ENCODE data around the gene FAAH2.

GRCh38 chrX:57445832-57446231, 159.3 kb downstream of the FAAH2 start:
- TF ChIP-seq CTCF (IDR thresholded peaks at IDR 0.05; ENCODE audit: insufficient read depth, low read length), result no peak
- TF ChIP-seq REST (IDR thresholded peaks at IDR 0.05; ENCODE audit: insufficient replicate concordance, low read depth), result no peak
